ENCODE measurements around the gene TCP11L2. TPM values are rescaled to one million over a fixed set of nuclear protein-coding genes. Genes with fewer than 3 reads are reported as not detected.

TCP11L2 gene
- total RNA-seq, 4 donors from 2014 or later, result 32.1 to 52.3 (median 39.5) TPM

- Histone ChIP-seq H3K9me3 (no peaks in the 10 kb centered on the region), H3K4me1 (peaks cover 0 to 5% (median 0%) of the 10 kb centered on the region in 4 donors), H3K4me3 (no peak overlapping the region), H3K27ac (replicated peaks in 1 of 4) (no peak overlapping the region), H3K27me3 (no peaks in the 10 kb centered on the region), H3K36me3 (peaks cover 57 to 100% (median 89%) of the 10 kb centered on the region in 4 donors)
- intact Hi-C loops (cut with DNase I), result no loop called here
- DNase-seq (ENCODE audit: extremely low spot score), result no peak
- WGBS, result 96% methylated on average over 2 of the region's 2 CpGs
- TF ChIP-seq, protein P1, sequence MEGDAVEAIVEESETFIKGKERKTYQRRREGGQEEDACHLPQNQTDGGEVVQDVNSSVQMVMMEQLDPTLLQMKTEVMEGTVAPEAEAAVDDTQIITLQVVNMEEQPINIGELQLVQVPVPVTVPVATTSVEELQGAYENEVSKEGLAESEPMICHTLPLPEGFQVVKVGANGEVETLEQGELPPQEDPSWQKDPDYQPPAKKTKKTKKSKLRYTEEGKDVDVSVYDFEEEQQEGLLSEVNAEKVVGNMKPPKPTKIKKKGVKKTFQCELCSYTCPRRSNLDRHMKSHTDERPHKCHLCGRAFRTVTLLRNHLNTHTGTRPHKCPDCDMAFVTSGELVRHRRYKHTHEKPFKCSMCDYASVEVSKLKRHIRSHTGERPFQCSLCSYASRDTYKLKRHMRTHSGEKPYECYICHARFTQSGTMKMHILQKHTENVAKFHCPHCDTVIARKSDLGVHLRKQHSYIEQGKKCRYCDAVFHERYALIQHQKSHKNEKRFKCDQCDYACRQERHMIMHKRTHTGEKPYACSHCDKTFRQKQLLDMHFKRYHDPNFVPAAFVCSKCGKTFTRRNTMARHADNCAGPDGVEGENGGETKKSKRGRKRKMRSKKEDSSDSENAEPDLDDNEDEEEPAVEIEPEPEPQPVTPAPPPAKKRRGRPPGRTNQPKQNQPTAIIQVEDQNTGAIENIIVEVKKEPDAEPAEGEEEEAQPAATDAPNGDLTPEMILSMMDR (IDR thresholded peaks at IDR 0.05), result no peak
- TF ChIP-seq EP300 (IDR thresholded peaks at IDR 0.05) (no peak), POLR2AphosphoS5 (IDR thresholded peaks at IDR 0.05) (no peak), POLR2A (IDR thresholded peaks at IDR 0.05; ENCODE audit: low read depth) (no peak)
Observed at GRCh38 chr12:106323537-106323936, 21.0 kb downstream of the TCP11L2 start.

DNA sequence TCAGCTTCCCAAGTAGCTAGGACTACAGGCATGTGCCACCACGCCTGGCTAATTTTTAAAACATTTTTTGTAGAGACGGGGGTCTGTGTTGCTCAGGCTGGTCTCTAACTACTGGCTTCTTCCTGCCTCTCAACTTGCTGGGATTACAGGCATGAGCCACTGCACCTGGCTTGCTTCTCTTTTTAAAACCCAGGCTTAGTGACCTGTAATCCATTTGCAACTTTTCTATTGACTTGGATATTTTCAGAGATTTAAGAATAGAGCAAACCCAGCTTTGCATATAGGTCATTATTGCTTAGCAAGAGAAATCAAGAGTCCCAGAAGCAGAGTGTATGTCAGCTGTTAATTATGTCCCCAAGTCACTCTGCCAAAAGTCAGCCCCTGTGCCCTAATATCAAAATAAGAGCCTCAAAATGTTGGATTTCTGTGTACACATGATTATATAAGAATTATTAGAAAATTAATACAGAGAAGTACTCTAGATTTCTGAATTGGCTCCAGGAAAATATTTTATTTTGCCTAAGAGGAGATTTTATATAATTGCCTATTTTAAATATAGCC is 24.9 kb downstream of the TCP11L2 start:
- Histone ChIP-seq H3K4me1 (peaks cover 0 to 4% (median 0%) of the 10 kb centered on the region in 4 donors), H3K27ac (replicated peaks in 1 of 4) (no peak overlapping the region), H3K36me3 (peaks cover 41 to 97% (median 80%) of the 10 kb centered on the region in 4 donors), H3K27me3 (no peaks in the 10 kb centered on the region), H3K4me3 (no peak overlapping the region), H3K9me3 (no peaks in the 10 kb centered on the region)
- WGBS, result 71% methylated on average over 2 of the region's 2 CpGs
- TF ChIP-seq EP300 (IDR thresholded peaks at IDR 0.05), result no peak
- no peak for TF ChIP-seq POLR2A (IDR thresholded peaks at IDR 0.05; ENCODE audit: low read depth)
- TF ChIP-seq, protein P1 (IDR thresholded peaks at IDR 0.05), result no peak
- no peak for TF ChIP-seq POLR2AphosphoS5 (IDR thresholded peaks at IDR 0.05)
- no peak for DNase-seq (ENCODE audit: extremely low spot score)
- intact Hi-C loops (cut with DNase I), result no loop called here

DNA sequence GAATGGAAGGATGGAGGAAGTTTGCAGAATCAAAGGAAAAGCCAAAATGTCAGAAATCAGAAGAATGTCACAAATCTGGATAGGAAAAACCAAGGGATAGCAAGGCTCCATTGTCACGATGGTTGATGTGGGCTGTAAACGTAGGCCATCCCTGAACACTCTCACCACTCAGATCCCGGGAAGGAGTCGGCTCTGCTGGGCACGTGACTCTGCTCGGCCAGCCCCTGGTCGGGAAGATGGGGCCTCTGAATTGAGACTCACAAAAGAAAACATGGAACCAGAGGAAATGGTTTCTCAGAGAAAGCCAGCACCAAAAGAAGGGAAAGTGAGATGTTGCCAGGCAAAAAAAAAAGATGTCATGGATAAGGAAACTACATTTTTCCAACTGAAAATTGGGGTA is 26.2 kb downstream of the TCP11L2 start:
- Histone ChIP-seq H3K36me3 (peaks cover 33 to 96% (median 72%) of the 10 kb centered on the region in 4 donors), H3K4me1 (peaks cover 0 to 4% (median 0%) of the 10 kb centered on the region in 4 donors), H3K27ac (replicated peaks in 1 of 4) (no peak overlapping the region), H3K27me3 (no peaks in the 10 kb centered on the region), H3K9me3 (no peaks in the 10 kb centered on the region), H3K4me3 (no peak overlapping the region)
- intact Hi-C loops (cut with DNase I), result no loop called here
- WGBS, result 96% methylated on average over 7 of the region's 7 CpGs
- no peak for DNase-seq (ENCODE audit: extremely low spot score)
- TF ChIP-seq, protein P1 (IDR thresholded peaks at IDR 0.05), result no peak
- no peak for TF ChIP-seq POLR2AphosphoS5 (IDR thresholded peaks at IDR 0.05)
- no peak for TF ChIP-seq EP300 (IDR thresholded peaks at IDR 0.05)
- no peak for TF ChIP-seq POLR2A (IDR thresholded peaks at IDR 0.05; ENCODE audit: low read depth)

DNA sequence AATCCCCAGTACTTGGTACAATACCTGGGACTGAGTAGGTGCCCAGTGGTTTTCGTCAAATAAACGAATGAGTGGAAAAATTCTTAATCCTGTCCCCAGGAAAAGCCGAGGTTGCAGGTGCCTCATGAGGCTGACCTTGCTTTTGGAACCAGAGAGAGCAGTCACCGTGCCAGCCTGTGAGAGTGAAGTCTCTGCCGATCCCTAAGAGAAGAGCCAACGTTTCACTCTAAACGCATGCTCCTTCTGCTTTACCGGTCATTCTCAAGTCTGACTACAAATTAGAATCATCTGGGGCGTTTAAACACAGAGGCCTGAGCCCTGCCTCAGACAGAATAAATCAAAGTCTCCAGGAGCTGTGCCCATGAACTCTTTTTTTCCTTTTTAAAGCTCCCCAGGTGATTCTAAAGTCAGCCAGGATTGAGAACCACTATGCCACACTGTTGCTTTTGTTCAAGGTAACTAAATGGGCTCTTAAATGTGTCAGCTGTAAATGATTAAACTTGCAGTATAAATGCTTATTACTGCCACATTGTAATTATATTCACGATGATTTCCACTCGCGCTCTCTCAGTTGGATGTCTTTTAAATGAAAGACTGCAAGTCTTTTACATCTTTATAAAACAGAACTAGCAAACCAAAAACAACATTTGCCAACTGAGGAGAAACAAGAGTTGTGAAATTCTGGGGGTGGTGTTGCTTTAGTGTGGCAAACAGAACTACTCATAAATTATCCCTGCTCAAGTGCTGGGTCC is 26.9 kb downstream of the TCP11L2 start:
- no peaks in the 10 kb centered on the region for H3K27me3 ChIP-seq
- no peak for DNase-seq (ENCODE audit: extremely low spot score)
- H3K4me3 ChIP-seq, result no peak overlapping the region
- H3K36me3 ChIP-seq, result peaks cover 30 to 96% (median 69%) of the 10 kb centered on the region in 4 donors
- peaks cover 0 to 4% (median 0%) of the 10 kb centered on the region in 4 donors for H3K4me1 ChIP-seq
- no peak overlapping the region for H3K27ac ChIP-seq (replicated peaks in 1 of 4)
- 78% methylated on average over 12 of the region's 12 CpGs for WGBS
- intact Hi-C loops (cut with DNase I), result no loop called here
- TF ChIP-seq POLR2AphosphoS5 (IDR thresholded peaks at IDR 0.05) (no peak), EP300 (IDR thresholded peaks at IDR 0.05) (no peak), POLR2A (IDR thresholded peaks at IDR 0.05; ENCODE audit: low read depth) (no peak)
- TF ChIP-seq, protein P1 (IDR thresholded peaks at IDR 0.05), result no peak
- no peaks in the 10 kb centered on the region for H3K9me3 ChIP-seq

All from esophagus muscularis mucosa (tissue), 4 donors.